K562 (cell line): Measurements from ENCODE around the gene DNAJC1. TPM values are rescaled to one million over a fixed set of nuclear protein-coding genes. Genes with fewer than 3 reads are reported as not detected.

Experiments used
- ARNT ChIP-seq, 2 experiments: fragments of 450-650 bp; IDR thresholded peaks; 2 replicates each; pipeline ENCODE4 v1.6.1; 2016; ENCODE audit warnings: mild to moderate bottlenecking in 1 of 2
- ATF7 ChIP-seq: fragments of 450-650 bp; IDR thresholded peaks from 2 replicates; pipeline ENCODE4 v1.7.1; 2014; ENCODE audit warnings: mild to moderate bottlenecking, moderate library complexity
- CHD1 ChIP-seq: fragments of 200-600 bp; sonication (generic); IDR thresholded peaks from one replicate; pipeline ENCODE4 v1.6.1; 2012; ENCODE audit warnings: mild to moderate bottlenecking, moderate library complexity, low read length, inconsistent platforms
- FOXJ3 ChIP-seq: sonication (generic); formaldehyde crosslinking; IDR thresholded peaks from 2 replicates; pipeline ENCODE4 v1.4.0; 2020; ENCODE audit warnings: mild to moderate bottlenecking, missing genetic modification reagents
- HNRNPK ChIP-seq: fragments of 200-400 bp; formaldehyde crosslinking; IDR thresholded peaks from one replicate; pipeline ENCODE4 v1.6.1; 2018; ENCODE audit warnings: mild to moderate bottlenecking, low read depth, low read length; ENCODE audit not compliant: poor library complexity, severe bottlenecking
- NR2C2 ChIP-seq, 2 experiments: fragments of 200-800 bp in 1 of 2; sonication (Bioruptor generic) in 1 of 2; sonication (generic) in 1 of 2; formaldehyde crosslinking in 1 of 2; IDR thresholded peaks; 2 replicates each; pipeline versions ENCODE4 v1.6.1 to v1.8.0; 2016 to 2022; ENCODE audit warnings: mild to moderate bottlenecking in 1 of 2, missing compliant biosample characterization in 1 of 2, missing genetic modification characterization in 1 of 2, missing genetic modification reagents in 1 of 2
- OTX1 ChIP-seq: fragments of 450-650 bp; formaldehyde crosslinking; IDR thresholded peaks from 2 replicates; pipeline ENCODE4 v1.4.0; 2022; ENCODE audit warnings: mild to moderate bottlenecking
- RNF2 ChIP-seq: sonication (generic); IDR thresholded peaks from 2 replicates; pipeline ENCODE4 v1.6.1; 2016
- SMARCE1 ChIP-seq: fragments of 450-650 bp; IDR thresholded peaks from 2 replicates; pipeline ENCODE4 v1.7.1; 2016; ENCODE audit warnings: mild to moderate bottlenecking
- TAL1 ChIP-seq: fragments of 450-650 bp; IDR thresholded peaks from 2 replicates; pipeline ENCODE4 v1.6.1; 2016; ENCODE audit warnings: mild to moderate bottlenecking
- ZFPM2 ChIP-seq: fragments of 250-450 bp; sonication (Bioruptor Pico); IDR thresholded peaks from 2 replicates; pipeline ENCODE4 v1.5.1; 2022; ENCODE audit warnings: mild to moderate bottlenecking
- ZFX ChIP-seq: sonication (generic); formaldehyde crosslinking; IDR thresholded peaks from 2 replicates; pipeline ENCODE4 v1.8.0; 2022; ENCODE audit warnings: mild to moderate bottlenecking, missing genetic modification reagents, moderate library complexity
- ZNF436 ChIP-seq: fragments of 250-450, 450-650 bp; sonication (Bioruptor Pico); formaldehyde crosslinking; IDR thresholded peaks from 2 replicates; pipeline ENCODE4 v1.7.0; 2020; ENCODE audit warnings: mild to moderate bottlenecking
- polyA plus RNA-seq, 8 experiments: library from polyadenylated mRNA; depleted of rRNA in 4 of 8; stranded (reverse) in 5 of 8; unstranded in 3 of 8; fragments of >200 nt; fragmentation: Nextera tagmentation in 2 of 8; fragmentation: Illumina TruSeq in 1 of 8; extraction: Ambion mirVana in 2 of 8; extraction: Trizol in 1 of 8; gene quantifications; 2 replicates each; pipeline versions ENCODE4 v1.2.1 to v1.2.3, GENCODE V29; 2011 to 2014; ENCODE audit warnings: inconsistent platforms in 1 of 8, missing spikeins in 1 of 8
- total RNA-seq, 7 experiments: library from RNA; depleted of rRNA in 6 of 7; stranded (reverse); fragments of >200 nt in 6 of 7; fragmentation: Illumina TruSeq in 2 of 7; extraction: Trizol in 2 of 7; gene quantifications; 2 replicates each; pipeline versions ENCODE4 v1.2.1 to v1.2.3, GENCODE V29; 2011 to 2021; ENCODE audit warnings: low replicate concordance in 1 of 7
- TF ChIP-seq, protein P1 (sequence below): sonication (generic); formaldehyde crosslinking; IDR thresholded peaks from 2 replicates; pipeline ENCODE4 v1.8.0; 2022; ENCODE audit warnings: mild to moderate bottlenecking, missing genetic modification reagents
- TF ChIP-seq, protein P2 (sequence below), 2 experiments: fragments of 450-650 bp; formaldehyde crosslinking in 1 of 2; IDR thresholded peaks; 2 replicates each; pipeline versions ENCODE4 v1.4.0 to v1.6.1; 2014 to 2020; ENCODE audit warnings: mild to moderate bottlenecking in 2 of 2, borderline replicate concordance in 1 of 2, low read depth in 1 of 2
- TF ChIP-seq, protein P3 (sequence below), 2 experiments: fragments of 150-350 bp in 1 of 2; IDR thresholded peaks; 2 replicates each; pipeline ENCODE4 v1.6.1; 2012 to 2016; ENCODE audit warnings: low read depth in 2 of 2, low read length in 2 of 2, mild to moderate bottlenecking in 1 of 2, moderate library complexity in 1 of 2

Gene DNAJC1
- total and polyA plus RNA-seq, 9 of the 15 experiments (the other 6 are each of a cell fraction or from before 2014, with no cell fraction given) = 5.4 to 77.6 (median 40.3) TPM

DNA sequence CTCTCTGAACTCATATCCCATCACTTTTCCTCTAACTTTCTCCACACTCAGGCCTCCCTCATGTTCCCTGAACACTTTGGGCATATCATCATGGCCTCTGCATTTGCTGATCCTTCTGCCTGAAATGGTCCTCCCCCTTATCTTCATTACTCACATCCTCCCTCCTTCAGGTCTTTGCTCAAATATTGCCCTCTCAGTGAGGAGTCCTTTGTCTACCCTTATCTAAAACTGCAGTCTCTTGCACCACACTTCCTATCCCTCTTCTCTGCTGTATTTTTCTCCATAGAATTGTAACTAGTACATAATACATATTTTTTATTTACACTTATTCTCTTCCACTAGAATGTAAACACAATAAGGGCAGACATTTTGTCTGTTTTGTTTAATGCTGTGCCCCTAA is 41.7 kb downstream of the DNAJC1 start (continued):
- TF ChIP-seq, protein P1, sequence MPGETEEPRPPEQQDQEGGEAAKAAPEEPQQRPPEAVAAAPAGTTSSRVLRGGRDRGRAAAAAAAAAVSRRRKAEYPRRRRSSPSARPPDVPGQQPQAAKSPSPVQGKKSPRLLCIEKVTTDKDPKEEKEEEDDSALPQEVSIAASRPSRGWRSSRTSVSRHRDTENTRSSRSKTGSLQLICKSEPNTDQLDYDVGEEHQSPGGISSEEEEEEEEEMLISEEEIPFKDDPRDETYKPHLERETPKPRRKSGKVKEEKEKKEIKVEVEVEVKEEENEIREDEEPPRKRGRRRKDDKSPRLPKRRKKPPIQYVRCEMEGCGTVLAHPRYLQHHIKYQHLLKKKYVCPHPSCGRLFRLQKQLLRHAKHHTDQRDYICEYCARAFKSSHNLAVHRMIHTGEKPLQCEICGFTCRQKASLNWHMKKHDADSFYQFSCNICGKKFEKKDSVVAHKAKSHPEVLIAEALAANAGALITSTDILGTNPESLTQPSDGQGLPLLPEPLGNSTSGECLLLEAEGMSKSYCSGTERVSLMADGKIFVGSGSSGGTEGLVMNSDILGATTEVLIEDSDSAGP (CRISPR knock-in tag) = no peak
- peak; percentile 72 for TF ChIP-seq TAL1
- TF ChIP-seq, protein P2, sequence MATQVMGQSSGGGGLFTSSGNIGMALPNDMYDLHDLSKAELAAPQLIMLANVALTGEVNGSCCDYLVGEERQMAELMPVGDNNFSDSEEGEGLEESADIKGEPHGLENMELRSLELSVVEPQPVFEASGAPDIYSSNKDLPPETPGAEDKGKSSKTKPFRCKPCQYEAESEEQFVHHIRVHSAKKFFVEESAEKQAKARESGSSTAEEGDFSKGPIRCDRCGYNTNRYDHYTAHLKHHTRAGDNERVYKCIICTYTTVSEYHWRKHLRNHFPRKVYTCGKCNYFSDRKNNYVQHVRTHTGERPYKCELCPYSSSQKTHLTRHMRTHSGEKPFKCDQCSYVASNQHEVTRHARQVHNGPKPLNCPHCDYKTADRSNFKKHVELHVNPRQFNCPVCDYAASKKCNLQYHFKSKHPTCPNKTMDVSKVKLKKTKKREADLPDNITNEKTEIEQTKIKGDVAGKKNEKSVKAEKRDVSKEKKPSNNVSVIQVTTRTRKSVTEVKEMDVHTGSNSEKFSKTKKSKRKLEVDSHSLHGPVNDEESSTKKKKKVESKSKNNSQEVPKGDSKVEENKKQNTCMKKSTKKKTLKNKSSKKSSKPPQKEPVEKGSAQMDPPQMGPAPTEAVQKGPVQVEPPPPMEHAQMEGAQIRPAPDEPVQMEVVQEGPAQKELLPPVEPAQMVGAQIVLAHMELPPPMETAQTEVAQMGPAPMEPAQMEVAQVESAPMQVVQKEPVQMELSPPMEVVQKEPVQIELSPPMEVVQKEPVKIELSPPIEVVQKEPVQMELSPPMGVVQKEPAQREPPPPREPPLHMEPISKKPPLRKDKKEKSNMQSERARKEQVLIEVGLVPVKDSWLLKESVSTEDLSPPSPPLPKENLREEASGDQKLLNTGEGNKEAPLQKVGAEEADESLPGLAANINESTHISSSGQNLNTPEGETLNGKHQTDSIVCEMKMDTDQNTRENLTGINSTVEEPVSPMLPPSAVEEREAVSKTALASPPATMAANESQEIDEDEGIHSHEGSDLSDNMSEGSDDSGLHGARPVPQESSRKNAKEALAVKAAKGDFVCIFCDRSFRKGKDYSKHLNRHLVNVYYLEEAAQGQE (IDR thresholded peaks at IDR 0.05; ENCODE audit: borderline replicate concordance) = no peak
- TF ChIP-seq, protein P2 (CRISPR knock-in tag; IDR thresholded peaks at IDR 0.05; ENCODE audit: low read depth) = no peak
- no peak for TF ChIP-seq CHD1
- no peak for TF ChIP-seq ZFPM2 (CRISPR knock-in tag)
- no peak for TF ChIP-seq FOXJ3 (CRISPR knock-in tag)
- no peak for TF ChIP-seq NR2C2 (CRISPR knock-in tag; IDR thresholded peaks at IDR 0.05)
- no peak for TF ChIP-seq NR2C2 (tag; IDR thresholded peaks at IDR 0.05)
- peak; percentile 65 to 74; a peak in 3 of 4 replicates for TF ChIP-seq ARNT (IDR thresholded peaks at IDR 0.05)
- no peak for TF ChIP-seq ZNF436
- 0 out of 2 replicates have a peak, but pooled peaks have one; percentile 36 for TF ChIP-seq RNF2
- TF ChIP-seq SMARCE1 = peak; percentile 91
- TF ChIP-seq ATF7 = 0 out of 2 replicates have a peak, but pooled peaks have one; percentile 21
- no peak for TF ChIP-seq OTX1 (CRISPR knock-in tag)
- TF ChIP-seq, protein P3, sequence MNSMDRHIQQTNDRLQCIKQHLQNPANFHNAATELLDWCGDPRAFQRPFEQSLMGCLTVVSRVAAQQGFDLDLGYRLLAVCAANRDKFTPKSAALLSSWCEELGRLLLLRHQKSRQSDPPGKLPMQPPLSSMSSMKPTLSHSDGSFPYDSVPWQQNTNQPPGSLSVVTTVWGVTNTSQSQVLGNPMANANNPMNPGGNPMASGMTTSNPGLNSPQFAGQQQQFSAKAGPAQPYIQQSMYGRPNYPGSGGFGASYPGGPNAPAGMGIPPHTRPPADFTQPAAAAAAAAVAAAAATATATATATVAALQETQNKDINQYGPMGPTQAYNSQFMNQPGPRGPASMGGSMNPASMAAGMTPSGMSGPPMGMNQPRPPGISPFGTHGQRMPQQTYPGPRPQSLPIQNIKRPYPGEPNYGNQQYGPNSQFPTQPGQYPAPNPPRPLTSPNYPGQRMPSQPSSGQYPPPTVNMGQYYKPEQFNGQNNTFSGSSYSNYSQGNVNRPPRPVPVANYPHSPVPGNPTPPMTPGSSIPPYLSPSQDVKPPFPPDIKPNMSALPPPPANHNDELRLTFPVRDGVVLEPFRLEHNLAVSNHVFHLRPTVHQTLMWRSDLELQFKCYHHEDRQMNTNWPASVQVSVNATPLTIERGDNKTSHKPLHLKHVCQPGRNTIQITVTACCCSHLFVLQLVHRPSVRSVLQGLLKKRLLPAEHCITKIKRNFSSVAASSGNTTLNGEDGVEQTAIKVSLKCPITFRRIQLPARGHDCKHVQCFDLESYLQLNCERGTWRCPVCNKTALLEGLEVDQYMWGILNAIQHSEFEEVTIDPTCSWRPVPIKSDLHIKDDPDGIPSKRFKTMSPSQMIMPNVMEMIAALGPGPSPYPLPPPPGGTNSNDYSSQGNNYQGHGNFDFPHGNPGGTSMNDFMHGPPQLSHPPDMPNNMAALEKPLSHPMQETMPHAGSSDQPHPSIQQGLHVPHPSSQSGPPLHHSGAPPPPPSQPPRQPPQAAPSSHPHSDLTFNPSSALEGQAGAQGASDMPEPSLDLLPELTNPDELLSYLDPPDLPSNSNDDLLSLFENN (IDR thresholded peaks at IDR 0.05; ENCODE audit: low read depth in 2 of 2, low read length in 2 of 2) = no peak
- no peak for TF ChIP-seq ZFX (CRISPR knock-in tag)
- no peak for TF ChIP-seq HNRNPK
